NB4 (cell line): ENCODE results near the gene CCL18.

Experiments used
- MYC ChIP-seq: IDR thresholded peaks from 2 replicates; pipeline ENCODE4 v1.6.1; 2011; ENCODE audit warnings: low read depth, low read length
- POLR2A ChIP-seq: IDR thresholded peaks from 2 replicates; pipeline ENCODE4 v1.6.1; 2011; ENCODE audit warnings: mild to moderate bottlenecking; ENCODE audit not compliant: insufficient read length; ENCODE audit errors: extremely low read depth
- TF ChIP-seq, protein P1 (sequence below): IDR thresholded peaks from one replicate; pipeline ENCODE4 v1.5.1; 2012; ENCODE audit warnings: low read depth, low read length
- TF ChIP-seq, protein P2 (sequence below): IDR thresholded peaks from 2 replicates; pipeline ENCODE4 v1.6.1; 2011; ENCODE audit warnings: low read depth, low read length

DNA sequence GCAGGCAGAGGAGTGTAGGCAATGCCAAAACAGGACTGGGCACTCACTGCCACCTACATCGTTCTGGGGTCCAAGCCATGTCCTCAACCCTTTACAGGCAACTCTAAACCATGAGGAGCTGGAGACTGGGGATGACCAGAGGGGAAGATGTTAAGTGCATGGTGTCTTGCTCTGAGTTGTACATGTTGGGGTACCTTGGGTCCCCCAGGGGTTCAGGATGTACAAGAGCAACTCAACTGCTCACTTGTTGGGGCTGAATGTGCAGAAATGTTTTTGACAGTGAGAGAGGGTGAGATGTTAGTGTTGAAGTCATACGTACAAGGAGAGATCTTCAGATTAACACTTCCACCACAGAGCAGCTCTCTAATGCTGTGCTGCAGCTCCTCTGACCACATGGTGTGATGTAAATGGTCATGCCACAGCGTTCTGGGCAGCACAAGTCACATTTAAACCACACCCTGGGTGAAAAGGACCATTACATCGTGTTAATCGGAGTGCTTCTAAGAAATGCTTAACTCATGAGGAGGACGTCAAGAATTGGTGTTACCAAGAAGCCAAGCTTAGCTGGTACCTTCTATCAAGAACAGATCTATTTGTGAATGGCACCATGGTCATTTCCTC is 2.4 kb downstream of the CCL18 start:
- TF ChIP-seq, protein P1, sequence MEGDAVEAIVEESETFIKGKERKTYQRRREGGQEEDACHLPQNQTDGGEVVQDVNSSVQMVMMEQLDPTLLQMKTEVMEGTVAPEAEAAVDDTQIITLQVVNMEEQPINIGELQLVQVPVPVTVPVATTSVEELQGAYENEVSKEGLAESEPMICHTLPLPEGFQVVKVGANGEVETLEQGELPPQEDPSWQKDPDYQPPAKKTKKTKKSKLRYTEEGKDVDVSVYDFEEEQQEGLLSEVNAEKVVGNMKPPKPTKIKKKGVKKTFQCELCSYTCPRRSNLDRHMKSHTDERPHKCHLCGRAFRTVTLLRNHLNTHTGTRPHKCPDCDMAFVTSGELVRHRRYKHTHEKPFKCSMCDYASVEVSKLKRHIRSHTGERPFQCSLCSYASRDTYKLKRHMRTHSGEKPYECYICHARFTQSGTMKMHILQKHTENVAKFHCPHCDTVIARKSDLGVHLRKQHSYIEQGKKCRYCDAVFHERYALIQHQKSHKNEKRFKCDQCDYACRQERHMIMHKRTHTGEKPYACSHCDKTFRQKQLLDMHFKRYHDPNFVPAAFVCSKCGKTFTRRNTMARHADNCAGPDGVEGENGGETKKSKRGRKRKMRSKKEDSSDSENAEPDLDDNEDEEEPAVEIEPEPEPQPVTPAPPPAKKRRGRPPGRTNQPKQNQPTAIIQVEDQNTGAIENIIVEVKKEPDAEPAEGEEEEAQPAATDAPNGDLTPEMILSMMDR = no peak
- TF ChIP-seq POLR2A = no peak
- TF ChIP-seq, protein P2, sequence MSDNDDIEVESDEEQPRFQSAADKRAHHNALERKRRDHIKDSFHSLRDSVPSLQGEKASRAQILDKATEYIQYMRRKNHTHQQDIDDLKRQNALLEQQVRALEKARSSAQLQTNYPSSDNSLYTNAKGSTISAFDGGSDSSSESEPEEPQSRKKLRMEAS = no peak; the same call in 1 of the 2 replicates
- TF ChIP-seq MYC = no peak
